Measurements from ENCODE around the gene ADGRG1. TPM values are rescaled to one million over a fixed set of nuclear protein-coding genes. Genes with fewer than 3 reads are reported as not detected.

Gene ADGRG1
- total and polyA plus RNA-seq, 12 donors = 11.1 to 46.3 (median 19.0) TPM

GRCh38 chr16:57675741-57676551 is 47.5 kb downstream of the ADGRG1 start:
- H3K9me3 ChIP-seq = no peaks in the 10 kb centered on the region
- 42 to 49% methylated on average over 12 of the region's 12 CpGs for WGBS, 2 donors
- peak in 1 of 2 donors; percentile 34 for DNase-seq
- H3K4me1 ChIP-seq = peaks cover 0 to 16% (median 0%) of the 10 kb centered on the region in 9 donors
- peak overlapping the region in 1 of 10 donors; percentile 22 for H3K27ac ChIP-seq
- no peak for TF ChIP-seq CTCF (IDR thresholded peaks at IDR 0.05)
- intact Hi-C loops (cut with DNase I) = no loop called here
- H3K4me3 ChIP-seq = no peak overlapping the region
- H3K27me3 ChIP-seq = peaks cover 0 to 4% (median 0%) of the 10 kb centered on the region in 7 donors
- H3K36me3 ChIP-seq = no peaks in the 10 kb centered on the region
- peak in 5 of 8 donors; percentile 19 to 82 (median 50) for ATAC-seq

GRCh38 chr16:57676553-57677085 is 48.2 kb downstream of the ADGRG1 start:
- no peak for TF ChIP-seq CTCF (IDR thresholded peaks at IDR 0.05)
- DNase-seq = no peak
- no peaks in the 10 kb centered on the region for H3K9me3 ChIP-seq
- peaks cover 0 to 4% (median 0%) of the 10 kb centered on the region in 7 donors for H3K27me3 ChIP-seq
- H3K27ac ChIP-seq = peak overlapping the region in 1 of 10 donors; percentile 22
- peaks cover 0 to 16% (median 0%) of the 10 kb centered on the region in 9 donors for H3K4me1 ChIP-seq
- intact Hi-C loops (cut with DNase I) = no loop called here
- H3K36me3 ChIP-seq = no peaks in the 10 kb centered on the region
- 78 to 84% methylated on average over 4 of the region's 4 CpGs for WGBS, 2 donors
- ATAC-seq = no peak
- H3K4me3 ChIP-seq = no peak overlapping the region

- peaks cover 0 to 4% (median 0%) of the 10 kb centered on the region in 7 donors for H3K27me3 ChIP-seq
- H3K27ac ChIP-seq = peak overlapping the region in 4 of 10 donors; percentile 9 to 44 (median 40)
- ATAC-seq (peak; percentile 44 to 93 (median 84)), DNase-seq (peak in 1 of 2 donors; percentile 40)
- H3K4me1 ChIP-seq = peaks cover 0 to 16% (median 0%) of the 10 kb centered on the region in 9 donors
- no peak overlapping the region for H3K4me3 ChIP-seq
- no peaks in the 10 kb centered on the region for H3K36me3 ChIP-seq
- no peaks in the 10 kb centered on the region for H3K9me3 ChIP-seq
- no peak for TF ChIP-seq CTCF (IDR thresholded peaks at IDR 0.05)
- intact Hi-C loops (cut with DNase I) = no loop called here
- 60 to 61% methylated on average over 14 of the region's 14 CpGs for WGBS, 2 donors
Measured at GRCh38 chr16:57677622-57678369, 49.4 kb downstream of the ADGRG1 start.

- no peak for TF ChIP-seq CTCF (IDR thresholded peaks at IDR 0.05)
- DNase-seq (no peak), ATAC-seq (no peak)
- Histone ChIP-seq H3K4me3 (no peak overlapping the region), H3K9me3 (no peaks in the 10 kb centered on the region), H3K4me1 (peaks cover 0 to 16% (median 0%) of the 10 kb centered on the region in 9 donors), H3K27me3 (no peaks in the 10 kb centered on the region), H3K36me3 (no peaks in the 10 kb centered on the region), H3K27ac (no peak overlapping the region)
- WGBS, 2 donors = 81 to 83% methylated on average over 12 of the region's 12 CpGs
- intact Hi-C loops (cut with DNase I) = no loop called here
Measured at GRCh38 chr16:57679016-57679415, 50.6 kb downstream of the ADGRG1 start.
